ENCODE data around the gene CASP8AP2. TPM values are rescaled to one million over a fixed set of nuclear protein-coding genes. Genes with fewer than 3 reads are reported as not detected.

The CASP8AP2 gene
- total and polyA plus RNA-seq, 2 donors (not counting 3 experiments of a cell fraction or from before 2014, with no cell fraction given), result 4.7 to 22.0 TPM

GRCh38 chr6:89862698-89863097 is 33.0 kb downstream of the CASP8AP2 start:
- H3K9me3 ChIP-seq (replicated peaks; ENCODE audit: control insufficient read depth, insufficient read depth, low read length), result no peaks in the 10 kb centered on the region
- no peaks in the 10 kb centered on the region for H3K4me1 ChIP-seq (ENCODE audit: control insufficient read depth, extremely low read depth, insufficient read depth, low read length)
- H4K20me1 ChIP-seq (replicated peaks; ENCODE audit: control insufficient read depth, extremely low read depth, insufficient read depth, low read length), result peaks cover 2% of the 10 kb centered on the region
- intact Hi-C loops (cut with micrococcal nuclease) (no loop called here), dilution Hi-C loops (cut with MboI; ENCODE audit: extremely low pct_ligation_motif_present, low sequenced_read_pairs) (no loop called here)
- ChIA-PET POLR2A (no interaction called here), CTCF (no interaction called here)
- no peak overlapping the region for H3K27ac ChIP-seq (ENCODE audit: insufficient read depth, low read depth, low read length)
- no peaks in the 10 kb centered on the region for H3K9me1 ChIP-seq (replicated peaks; ENCODE audit: control insufficient read depth, extremely low read depth, insufficient read depth, low read length)
- FAIRE-seq, result no peak
- DNase-seq (ENCODE audit: low read depth, low spot score), result no peak
- H3K9ac ChIP-seq (replicated peaks; ENCODE audit: extremely low read depth, insufficient read depth, low read length), result no peak overlapping the region
- peaks cover 15 to 32% of the 10 kb centered on the region in 2 experiments for H3K36me3 ChIP-seq (ENCODE audit: control insufficient read depth in 2 of 2, extremely low read depth in 1 of 2, insufficient read depth in 2 of 2, low read length in 2 of 2)
- H3K27me3 ChIP-seq (ENCODE audit: control insufficient read depth in 2 of 2, insufficient read depth in 2 of 2, low read length in 2 of 2), result no peaks in the 10 kb centered on the region
- H3K4me3 ChIP-seq (replicated peaks in 1 of 3; ENCODE audit: insufficient read depth in 1 of 3, low read depth in 1 of 3, low read length in 3 of 3), result no peak overlapping the region
- no peak overlapping the region for H3K4me2 ChIP-seq (ENCODE audit: insufficient read depth, low read length)
- no peak for TF ChIP-seq POLR2AphosphoS5 (IDR thresholded peaks at IDR 0.05; ENCODE audit: insufficient read depth, low read depth, low read length)
- no peak for TF ChIP-seq JUN (IDR thresholded peaks at IDR 0.05; ENCODE audit: borderline replicate concordance, insufficient read depth, insufficient read length, low read depth)
- no peak for TF ChIP-seq CTCF (IDR thresholded peaks at IDR 0.05; ENCODE audit: extremely low read depth in 1 of 2, insufficient read depth in 1 of 2, low read depth in 1 of 2, low read length in 2 of 2)
- TF ChIP-seq FOS (IDR thresholded peaks at IDR 0.05; ENCODE audit: borderline replicate concordance, insufficient read depth, low read length), result no peak
- no peak for TF ChIP-seq MYC (IDR thresholded peaks at IDR 0.05; ENCODE audit: low read depth, low read length)
- TF ChIP-seq EZH2 (IDR thresholded peaks at IDR 0.05; ENCODE audit: borderline replicate concordance, low read depth, low read length, severe bottlenecking), result no peak
- no peak for TF ChIP-seq GATA2 (IDR thresholded peaks at IDR 0.05; ENCODE audit: insufficient read depth, insufficient read length, low read depth, low read length)
- TF ChIP-seq, protein P1, sequence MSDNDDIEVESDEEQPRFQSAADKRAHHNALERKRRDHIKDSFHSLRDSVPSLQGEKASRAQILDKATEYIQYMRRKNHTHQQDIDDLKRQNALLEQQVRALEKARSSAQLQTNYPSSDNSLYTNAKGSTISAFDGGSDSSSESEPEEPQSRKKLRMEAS (IDR thresholded peaks at IDR 0.05; ENCODE audit: insufficient read depth, insufficient read length), result no peak
- no peak for TF ChIP-seq POLR2A (IDR thresholded peaks at IDR 0.05; ENCODE audit: low read depth, low read length)
- no TSS peak for BruUV-seq (replicated peaks)
- no peaks in the 10 kb centered on the region for H3K79me2 ChIP-seq (ENCODE audit: control insufficient read depth, insufficient read depth, low read length)
- no peak overlapping the region for H2AFZ ChIP-seq (ENCODE audit: low read depth, low read length)
